NOMO-1 (cell line): Measurements from ENCODE around the gene ZFP91.
A peak's percentile ranks its signal among the peaks of the same experiment; 100 is the strongest.
"Not testable (repeated sequence)": the region's sequence is repeated elsewhere in the genome, so short reads cannot be mapped to it uniquely, and the experiment has no call there.

ENCODE experiments used
- DNase-seq, 2 experiments: peaks; one replicate each; lab custom pipeline; 2025; ENCODE audit not compliant: unreplicated experiment in 2 of 2; lab: John Stamatoyannopoulos, UW

The ZFP91 gene, protein sequence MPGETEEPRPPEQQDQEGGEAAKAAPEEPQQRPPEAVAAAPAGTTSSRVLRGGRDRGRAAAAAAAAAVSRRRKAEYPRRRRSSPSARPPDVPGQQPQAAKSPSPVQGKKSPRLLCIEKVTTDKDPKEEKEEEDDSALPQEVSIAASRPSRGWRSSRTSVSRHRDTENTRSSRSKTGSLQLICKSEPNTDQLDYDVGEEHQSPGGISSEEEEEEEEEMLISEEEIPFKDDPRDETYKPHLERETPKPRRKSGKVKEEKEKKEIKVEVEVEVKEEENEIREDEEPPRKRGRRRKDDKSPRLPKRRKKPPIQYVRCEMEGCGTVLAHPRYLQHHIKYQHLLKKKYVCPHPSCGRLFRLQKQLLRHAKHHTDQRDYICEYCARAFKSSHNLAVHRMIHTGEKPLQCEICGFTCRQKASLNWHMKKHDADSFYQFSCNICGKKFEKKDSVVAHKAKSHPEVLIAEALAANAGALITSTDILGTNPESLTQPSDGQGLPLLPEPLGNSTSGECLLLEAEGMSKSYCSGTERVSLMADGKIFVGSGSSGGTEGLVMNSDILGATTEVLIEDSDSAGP

GRCh38 chr11:58578635-58579191 is at the start of gene ZFP91:
TSS of gene ZFP91 (plus strand) at chr11:58579063. CDS start at chr11:58579282, 219 bp downstream.
- peak; percentile 96 to 97 for DNase-seq

- DNase-seq = no peak
Observed at GRCh38 chr11:58530236-58530635, 48.6 kb upstream of the ZFP91 start.

- DNase-seq = no peak
Observed at GRCh38 chr11:58531865-58532341, 47.0 kb upstream of the ZFP91 start.

- DNase-seq = no peak
Observed at GRCh38 chr11:58546841-58547240, 32.0 kb upstream of the ZFP91 start.

DNA sequence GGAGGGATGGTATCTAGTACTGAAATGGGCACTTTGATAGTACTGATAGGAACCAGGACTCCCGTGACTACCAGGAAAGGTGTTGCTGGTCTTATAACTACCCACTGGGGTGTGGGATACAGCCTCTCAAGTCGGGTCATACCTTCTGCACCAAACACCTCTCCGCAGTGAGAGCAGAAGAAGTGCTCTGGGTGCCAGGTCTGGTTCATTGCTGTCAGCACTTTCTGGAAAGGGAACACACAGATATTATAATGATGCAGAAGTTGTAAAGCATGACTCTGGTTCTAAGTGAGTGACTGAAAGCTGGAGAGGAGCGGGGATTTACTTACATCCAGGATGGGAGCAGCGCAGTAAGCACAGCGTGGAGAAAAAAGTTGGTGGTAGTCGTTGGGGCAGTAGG is 29.2 kb upstream of the ZFP91 start:
- DNase-seq = no peak

DNA sequence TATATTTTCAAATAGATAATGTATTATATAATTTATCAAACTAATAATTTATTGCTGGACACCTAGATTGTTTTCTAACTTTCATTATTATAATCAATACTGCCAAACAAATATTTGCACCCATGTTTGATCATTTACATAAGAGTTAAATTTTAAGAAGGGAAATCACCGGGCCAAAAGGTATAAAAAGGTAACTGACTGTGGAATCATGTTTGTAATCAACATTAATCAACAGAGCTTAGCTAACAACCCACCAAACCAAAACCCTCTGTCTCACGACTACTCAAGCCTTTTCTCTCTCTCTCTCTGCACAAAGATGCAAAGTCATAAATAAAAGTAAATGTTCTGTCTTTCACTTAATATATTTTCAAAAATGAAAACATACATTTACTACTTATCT is 18.0 kb upstream of the ZFP91 start:
- no peak for DNase-seq

DNA sequence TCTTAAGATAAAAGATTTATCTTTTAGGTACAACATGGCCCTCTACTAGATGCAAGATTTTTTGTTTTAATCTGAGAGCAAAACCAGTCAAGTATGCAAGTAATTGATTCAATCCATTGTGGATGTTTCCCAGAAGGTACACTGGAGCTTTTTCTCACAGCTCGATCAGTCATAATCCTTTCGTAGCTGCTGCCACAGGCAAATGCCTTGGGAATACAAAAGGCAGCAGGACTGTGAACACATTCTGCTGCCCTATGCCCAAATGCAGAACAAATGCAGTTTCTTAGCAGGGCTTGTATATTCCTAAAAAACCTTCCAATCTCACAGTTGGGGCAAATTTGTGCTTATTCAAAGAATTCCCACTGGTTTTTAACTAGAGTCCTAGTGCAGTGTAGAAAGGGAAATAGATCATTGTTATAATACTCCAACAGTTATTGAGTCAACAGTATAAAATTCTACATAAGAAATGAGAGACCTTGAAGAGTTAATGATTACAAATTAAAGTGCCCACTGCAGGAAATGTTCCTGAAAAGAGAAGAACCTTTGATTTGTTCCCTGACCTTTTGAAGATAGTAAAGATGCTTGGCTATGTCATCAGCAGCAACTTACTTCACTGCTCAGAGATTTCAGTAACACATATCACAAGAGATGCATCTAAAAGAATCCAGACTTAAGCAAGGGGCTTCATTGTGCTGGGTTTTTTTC is 17.3 kb upstream of the ZFP91 start:
- DNase-seq = no peak

- DNase-seq = no peak
Observed at GRCh38 chr11:58562375-58562800, 16.5 kb upstream of the ZFP91 start.

DNA sequence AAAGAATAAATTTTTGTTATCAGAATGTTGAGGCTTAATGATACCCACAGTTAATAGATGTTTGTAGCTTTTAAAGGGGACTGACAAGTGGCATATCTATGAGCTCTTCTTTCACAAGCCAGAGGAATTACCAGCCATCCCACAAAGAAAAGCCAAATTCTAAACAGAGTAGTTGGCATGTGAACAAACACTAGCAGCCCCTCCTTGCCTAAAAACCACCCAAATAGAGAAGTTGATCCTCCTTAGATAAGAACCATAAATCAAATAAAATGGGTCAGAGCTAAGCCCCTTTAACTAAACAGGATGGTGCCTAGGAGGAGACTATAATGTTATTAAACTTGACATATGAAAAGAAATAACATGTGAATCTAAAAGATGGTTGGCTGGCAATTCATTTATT is 14.6 kb upstream of the ZFP91 start:
- DNase-seq = peak; percentile 50 to 63

DNA sequence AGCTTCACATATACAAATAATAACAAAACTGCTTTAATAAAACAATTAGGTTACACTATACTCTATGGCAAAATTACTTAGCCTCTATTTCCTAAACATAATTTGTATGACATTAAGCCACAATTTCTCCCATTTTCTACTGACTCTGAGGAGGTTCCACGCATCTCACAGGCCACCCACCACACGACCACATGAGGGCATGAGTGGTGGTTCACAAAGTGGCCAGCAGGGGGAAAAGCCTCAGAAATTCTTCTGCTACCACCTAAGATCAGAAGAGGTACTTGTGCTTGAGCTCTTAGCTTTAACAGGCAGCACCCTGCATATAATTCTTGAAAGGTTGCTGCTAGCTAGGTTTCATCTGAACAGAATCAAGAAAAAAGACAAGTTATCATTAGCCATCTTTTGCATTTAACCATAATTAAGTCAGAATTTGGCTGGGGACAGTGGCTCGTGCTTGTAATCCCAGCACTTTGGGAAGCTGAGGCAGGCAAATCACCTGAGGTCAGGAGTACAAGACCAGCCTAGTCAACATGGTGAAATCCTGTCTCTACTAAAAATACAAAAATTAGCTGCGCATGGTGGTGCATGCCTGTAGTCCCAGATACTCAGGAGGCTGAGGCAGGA is 10.9 kb upstream of the ZFP91 start:
- DNase-seq = peak; percentile 39 to 51

DNA sequence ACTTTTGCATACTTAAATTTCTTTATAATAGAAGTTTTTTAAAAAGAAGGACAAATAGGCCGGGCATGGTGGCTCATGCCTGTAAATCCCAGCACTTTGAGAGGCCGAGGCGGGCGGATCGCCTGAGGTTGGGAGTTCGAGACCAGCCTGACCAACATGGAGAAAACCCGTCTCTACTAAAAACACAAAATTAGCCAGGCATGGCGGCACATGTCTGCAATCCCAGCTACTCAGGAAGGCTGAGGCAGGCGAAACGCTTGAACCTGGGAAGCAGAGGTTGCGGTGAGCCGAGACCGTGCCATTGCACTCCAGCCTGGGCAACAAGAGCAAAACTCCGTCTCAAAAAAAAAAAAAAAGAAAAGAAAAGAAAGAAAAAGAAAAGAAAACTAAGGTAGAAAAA is 6.0 kb upstream of the ZFP91 start:
- not testable (repeated sequence) for DNase-seq

DNA sequence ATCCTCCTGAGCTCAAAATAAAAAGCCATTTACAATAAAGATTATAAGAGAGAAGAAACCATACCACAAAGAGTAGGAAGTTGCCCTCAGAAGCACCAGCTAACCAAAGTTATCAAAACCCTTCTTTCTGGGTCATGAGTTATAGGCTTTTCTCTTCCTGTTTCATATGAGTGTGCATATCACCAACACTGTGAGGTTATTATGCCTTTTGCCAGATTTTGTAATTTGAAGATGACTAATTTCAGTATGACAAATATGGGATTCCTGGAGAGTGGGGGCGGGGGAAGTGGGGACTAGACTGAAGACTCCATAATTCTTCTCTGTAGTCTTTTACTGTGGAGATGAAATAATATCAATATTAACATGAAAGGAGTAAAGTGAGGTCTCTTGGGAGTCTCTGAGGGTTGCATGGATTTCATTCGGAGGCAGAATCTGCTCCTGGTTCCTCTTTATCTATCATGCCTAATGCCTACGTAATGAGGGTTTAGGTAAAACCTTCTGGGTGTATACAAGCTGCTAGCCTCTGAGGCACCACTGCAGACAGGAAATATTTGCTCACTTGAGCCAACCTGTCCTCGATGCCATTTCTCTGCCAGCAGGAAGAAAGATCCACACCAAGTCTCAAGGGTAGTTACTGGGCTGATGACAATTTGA is 5.3 kb upstream of the ZFP91 start:
- peak; percentile 66 to 85 for DNase-seq

DNA sequence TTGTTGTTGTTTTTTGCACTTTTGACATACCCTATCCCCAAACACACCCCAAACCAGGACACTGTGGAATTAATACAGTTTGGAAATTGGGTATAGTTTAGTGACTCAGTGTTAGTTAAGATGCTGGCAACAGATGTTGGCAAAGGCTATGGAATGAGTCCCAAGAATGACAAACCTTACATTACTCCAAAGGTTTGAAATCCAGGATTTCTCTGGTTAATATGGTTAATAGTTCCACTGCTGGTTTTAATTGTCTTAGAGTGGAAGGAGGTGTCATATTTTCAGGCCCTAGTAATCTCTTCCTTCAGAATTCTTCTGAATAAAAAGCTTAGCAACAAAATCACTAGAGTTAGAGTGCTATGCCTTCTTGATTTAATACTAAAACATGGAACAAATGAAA is 4.0 kb upstream of the ZFP91 start:
- no peak for DNase-seq

DNA sequence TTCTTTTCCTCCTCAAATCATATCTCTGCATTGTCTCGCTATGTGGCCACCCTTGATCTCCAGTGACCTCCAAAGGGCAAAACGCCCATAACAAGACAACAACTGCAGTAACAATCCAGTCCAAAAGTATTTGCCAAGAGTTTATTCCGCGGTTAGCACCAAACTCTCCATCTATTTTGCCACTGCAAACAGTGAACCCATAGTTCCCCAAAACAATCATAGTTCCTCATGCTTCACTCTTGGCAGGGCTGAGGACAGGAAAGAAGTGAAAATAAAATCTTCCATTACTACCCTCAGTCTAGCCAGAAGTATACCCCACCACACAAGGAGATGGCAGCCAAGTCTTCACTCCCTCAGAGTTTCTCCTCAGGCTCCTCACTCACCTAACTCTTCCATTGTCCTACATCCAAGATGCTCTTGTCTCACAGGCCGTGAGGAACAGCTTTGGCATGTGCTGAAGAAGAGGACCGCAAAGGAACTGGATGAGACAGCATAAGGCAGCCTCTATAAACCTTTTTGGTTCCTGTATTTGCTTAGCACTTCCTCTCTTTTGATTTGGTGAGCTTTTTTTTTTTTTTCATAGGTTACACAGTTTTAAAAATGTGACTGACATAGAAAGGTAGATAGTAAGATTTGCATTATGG is 3.4 kb upstream of the ZFP91 start, which contains the start of gene LPXN:
Gene LPXN, minus strand, starts transcription at position 480 of the 644 bp plus-strand sequence. Its CDS starts 84 bp downstream, at position 396.
- DNase-seq = peak; percentile 75 to 90

- DNase-seq = peak in 1 of 2 experiments; percentile 51
Observed at GRCh38 chr11:58576887-58577471, 1.9 kb upstream of the ZFP91 start.

DNA sequence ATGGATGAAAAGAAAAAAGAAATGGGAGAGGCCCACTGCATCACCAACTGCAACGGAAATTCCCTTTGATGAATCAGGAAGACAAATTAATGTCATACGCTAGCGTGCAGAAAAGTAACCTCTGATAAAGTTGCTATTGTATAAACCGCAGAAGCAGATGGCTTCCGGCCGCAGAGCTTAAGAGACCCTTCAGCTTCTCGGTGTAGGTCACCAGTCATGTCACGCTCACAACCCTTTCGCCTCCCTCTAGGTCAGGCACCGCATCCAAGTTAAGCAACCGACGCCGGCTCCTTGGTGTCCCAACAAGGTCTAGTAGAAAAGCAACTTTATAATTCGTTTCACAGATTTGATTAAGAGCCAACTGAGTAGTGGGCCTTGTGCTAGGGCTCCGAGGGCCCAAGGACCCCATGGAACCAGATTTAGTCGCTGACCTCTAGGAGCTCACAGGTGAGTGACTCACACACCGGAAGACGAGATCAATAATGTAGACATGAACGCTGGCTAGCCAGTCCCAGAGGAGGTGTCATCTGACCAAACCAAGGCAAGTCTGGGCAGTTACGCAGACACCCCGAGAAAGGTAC is 1.2 kb upstream of the ZFP91 start:
- peak; percentile 84 to 91 for DNase-seq

DNA sequence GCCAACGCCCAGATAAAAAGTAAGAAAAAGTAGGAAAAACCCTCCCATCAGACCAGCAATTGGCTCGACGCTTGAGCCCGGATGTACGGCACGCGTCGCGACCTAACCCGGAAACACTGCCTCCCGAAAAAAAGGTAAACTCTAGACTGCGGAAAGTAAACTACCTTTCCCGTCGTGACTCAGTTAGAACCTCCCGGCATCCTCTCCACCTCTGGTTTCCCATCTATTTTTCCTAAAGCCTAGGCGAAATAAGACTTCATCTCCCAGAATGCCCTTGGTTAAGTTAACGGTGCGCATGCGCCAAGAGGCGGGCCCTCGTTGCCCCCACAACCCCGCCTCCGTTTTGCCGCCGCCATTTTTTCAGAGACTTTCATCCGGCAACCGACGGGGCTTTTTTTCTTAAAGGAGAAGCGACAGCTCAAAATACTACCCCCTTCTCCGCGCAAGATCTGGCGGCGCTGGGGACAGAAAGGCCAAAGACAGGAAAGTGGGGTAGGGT is 678 bp upstream of the ZFP91 start:
- DNase-seq = peak; percentile 97

DNA sequence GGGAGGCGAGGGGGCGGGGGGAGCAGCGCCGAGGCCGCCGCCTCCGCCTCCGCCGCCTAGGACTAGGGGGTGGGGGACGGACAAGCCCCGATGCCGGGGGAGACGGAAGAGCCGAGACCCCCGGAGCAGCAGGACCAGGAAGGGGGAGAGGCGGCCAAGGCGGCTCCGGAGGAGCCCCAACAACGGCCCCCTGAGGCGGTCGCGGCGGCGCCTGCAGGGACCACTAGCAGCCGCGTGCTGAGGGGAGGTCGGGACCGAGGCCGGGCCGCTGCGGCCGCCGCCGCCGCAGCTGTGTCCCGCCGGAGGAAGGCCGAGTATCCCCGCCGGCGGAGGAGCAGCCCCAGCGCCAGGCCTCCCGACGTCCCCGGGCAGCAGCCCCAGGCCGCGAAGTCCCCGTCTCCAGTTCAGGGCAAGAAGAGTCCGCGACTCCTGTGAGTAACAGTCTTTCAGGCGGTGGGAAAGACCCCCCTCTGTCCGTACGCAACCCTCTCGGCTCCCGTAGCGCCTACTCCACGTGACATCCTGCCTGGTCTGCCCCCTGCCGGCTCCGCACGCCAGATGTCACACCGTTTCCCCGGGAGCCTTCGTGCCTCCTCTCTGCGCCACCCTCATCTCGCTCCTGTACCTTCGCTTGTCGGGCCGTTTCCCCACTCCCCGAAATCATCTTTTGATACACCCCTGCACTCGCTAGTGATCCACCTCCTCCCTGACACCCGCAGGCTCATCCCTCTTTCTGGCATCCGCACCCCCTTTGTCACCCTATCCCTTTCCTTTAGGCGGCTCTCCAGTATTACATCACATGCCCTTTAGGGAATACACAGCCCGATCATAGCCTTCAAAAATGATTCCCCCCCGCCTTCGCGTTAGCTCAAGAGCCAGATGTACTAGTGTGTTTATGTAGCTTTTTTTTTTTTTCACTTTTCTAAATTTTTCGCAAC is 598 bp downstream of the ZFP91 start:
- peak; percentile 88 for DNase-seq
